GM18951 (cell line): ENCODE data around the gene SLC66A3.

Experiments
- POLR2A ChIP-seq: IDR thresholded peaks from 4 replicates; pipeline ENCODE4 v1.6.1; 2011; ENCODE audit warnings: mild to moderate bottlenecking; ENCODE audit not compliant: insufficient read length, insufficient read depth; ENCODE audit errors: extremely low read depth
- in situ Hi-C: fragments of 300-500 bp; cut with MboI; formaldehyde crosslinking; loops from one replicate; pipeline ENCODE4 v1.12.0; 2022; ENCODE audit warnings: low sequenced_read_pairs, mixed read lengths, inconsistent platforms; ENCODE audit not compliant: unreplicated experiment

SLC66A3 gene

DNA sequence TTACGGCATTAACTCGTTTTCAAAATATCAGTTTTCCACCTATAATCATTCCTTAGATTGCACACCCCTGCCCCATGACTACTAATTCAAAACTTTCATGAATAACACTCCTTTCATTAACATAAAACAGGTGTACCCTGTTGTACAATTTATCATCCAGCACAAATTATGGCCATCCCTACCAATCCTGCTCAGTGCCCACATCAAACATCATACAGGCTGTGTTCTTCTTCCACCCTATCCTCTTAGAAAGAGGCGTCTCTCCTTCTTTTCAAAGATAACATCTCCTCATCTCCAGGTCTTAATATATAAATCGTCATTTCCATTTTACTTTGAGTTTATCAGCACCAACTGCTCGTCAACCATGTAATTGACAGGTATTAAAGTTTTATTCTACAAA lies 67.6 kb downstream of the SLC66A3 start:
- in situ Hi-C loops: no loop called here

DNA sequence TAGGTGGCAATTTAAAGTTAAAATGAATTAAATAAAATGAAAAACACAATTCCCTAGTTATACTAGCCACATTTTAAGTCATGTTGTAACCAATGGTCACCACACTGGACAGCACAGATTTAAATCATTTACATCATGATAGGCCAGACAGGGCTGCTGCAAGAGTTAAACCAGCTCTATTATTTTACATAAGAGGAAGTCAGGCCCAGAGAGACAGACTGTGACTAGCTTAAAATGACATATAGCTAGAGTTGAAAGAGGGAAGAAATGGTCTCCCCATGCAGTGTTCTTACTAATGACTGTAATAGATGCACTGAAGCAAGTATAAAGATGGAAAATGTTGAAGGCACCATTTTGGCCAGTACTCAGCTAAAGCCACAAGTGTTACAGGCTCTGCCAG lies 69.6 kb downstream of the SLC66A3 start:
- in situ Hi-C loops: no loop called here
- TF ChIP-seq POLR2A: no peak

More for the DNA sequence above, 67.6 kb downstream of the SLC66A3 start:
- no peak for TF ChIP-seq POLR2A

GRCh38 chr2:11227595-11227994 lies 72.3 kb downstream of the SLC66A3 start:
- in situ Hi-C loops: no loop called here
- TF ChIP-seq POLR2A: no peak
